T47D (cell line): ENCODE data around the gene MGAT4A.

ENCODE experiments used
- DNase-seq, 2 experiments: peaks; one replicate each; pipeline versions ENCODE4 v3.0.0 to v3.0.0-alpha.2; 2011 to 2012; ENCODE audit warnings: low read depth in 1 of 2, low spot score in 1 of 2
- JUND ChIP-seq: IDR thresholded peaks from 2 replicates; pipeline ENCODE4 v1.6.1; 2012; ENCODE audit warnings: low read depth
- in situ Hi-C: cut with HindIII; loops from 2 replicates; pipeline ENCODE4 v1.10.0; 2016; ENCODE audit warnings: low sequenced_read_pairs, low pct_unique_long_range_greater_than_20kb

The MGAT4A gene

GRCh38 chr2:98702127-98702802, 28.7 kb downstream of the MGAT4A start:
- in situ Hi-C loops: no loop called here
- DNase-seq: no peak
- no peak for TF ChIP-seq JUND

DNA sequence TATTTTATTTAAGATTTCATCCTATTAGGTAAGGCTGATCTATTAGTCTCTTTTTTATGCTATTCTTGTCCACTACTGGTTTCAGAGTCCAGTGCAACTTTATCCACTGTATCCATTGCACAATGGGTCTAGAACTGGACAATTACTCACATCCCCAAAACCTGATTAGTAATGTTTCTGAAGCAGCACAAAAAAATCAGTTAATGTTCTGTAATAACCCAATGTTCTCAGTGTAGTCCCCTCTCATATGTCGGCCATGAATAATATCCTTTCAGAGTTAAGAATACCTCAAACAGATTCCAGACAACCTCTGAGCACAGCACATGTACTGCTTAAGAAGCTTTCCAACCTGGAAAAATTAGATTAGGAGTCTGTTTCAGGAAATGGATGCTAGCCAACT, 29.7 kb downstream of the MGAT4A start:
- no peak for TF ChIP-seq JUND
- DNase-seq: no peak
- in situ Hi-C loops: no loop called here

DNA sequence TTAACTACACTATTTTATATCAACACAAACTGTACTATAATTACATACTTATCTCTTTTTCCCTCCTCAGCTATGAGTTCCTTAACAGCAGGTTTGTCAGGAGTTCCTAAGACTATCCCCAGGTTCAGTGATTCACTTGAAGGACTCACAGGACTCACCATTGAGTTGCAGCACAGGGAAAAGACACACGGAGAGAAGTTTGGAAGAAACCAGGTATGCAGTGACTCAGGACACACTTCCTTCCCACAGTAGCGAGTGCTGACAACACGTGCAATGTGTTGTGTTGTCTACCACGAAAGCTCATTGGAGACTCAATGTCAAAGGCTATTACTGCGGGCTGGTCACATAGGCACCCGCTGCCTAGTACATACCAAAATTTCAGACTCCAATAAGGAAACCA, 32.0 kb downstream of the MGAT4A start:
- in situ Hi-C loops: no loop called here
- no peak for DNase-seq
- TF ChIP-seq JUND: no peak

DNA sequence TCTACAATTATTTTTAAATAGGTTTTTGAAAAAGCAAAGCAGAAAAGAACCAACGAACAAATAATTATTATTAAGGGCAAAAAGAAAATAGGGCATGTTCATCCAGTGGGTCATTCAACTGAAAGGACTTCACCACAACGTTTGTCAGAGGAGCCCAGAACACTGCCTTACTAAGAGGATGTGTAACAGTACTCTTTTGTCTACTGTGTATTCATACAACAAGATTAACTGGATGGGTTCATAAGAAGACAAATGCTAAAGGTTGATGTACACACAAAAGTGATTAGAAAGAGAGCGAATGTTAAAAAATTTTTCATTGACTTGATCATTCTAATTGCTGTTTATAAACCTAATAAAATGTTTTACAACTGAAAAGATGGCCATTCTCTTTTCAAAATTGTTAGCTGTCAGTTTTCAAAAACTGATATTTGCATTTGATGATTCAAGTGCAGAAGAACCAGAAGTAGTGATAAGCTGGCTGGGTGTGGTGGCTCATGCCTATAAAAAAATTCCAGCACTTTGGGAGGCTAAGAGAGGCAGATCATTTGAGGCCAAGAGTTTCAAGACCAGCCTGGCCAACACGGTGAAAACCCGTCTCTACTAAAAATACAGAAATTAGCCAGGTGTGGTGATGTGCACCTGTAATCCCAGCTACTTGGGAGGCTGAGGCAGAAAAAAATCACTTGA, 33.1 kb downstream of the MGAT4A start:
- no peak for TF ChIP-seq JUND
- DNase-seq: no peak
- in situ Hi-C loops: no loop called here

DNA sequence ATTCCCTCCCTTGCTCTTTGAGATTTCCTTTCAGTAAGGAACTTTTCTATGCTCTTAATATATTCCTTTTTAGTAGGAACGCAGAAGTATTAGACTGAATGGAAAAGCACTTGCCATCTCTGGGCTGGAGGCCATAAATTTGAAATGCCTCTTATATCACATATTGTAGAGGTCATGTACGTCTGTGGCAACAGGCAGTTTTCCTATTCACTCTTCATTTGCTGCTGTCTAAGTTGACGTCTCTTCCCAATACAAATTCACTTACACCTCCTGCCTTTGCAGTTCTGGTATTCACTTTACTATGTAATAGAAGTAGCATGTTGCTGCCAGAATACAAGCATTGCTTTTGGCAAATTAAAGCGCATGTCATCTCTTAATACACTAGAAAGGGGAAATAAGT, 34.7 kb downstream of the MGAT4A start:
- TF ChIP-seq JUND: no peak
- in situ Hi-C loops: no loop called here
- no peak for DNase-seq

GRCh38 chr2:98695255-98695654, 35.7 kb downstream of the MGAT4A start:
- no peak for DNase-seq
- in situ Hi-C loops: no loop called here
- no peak for TF ChIP-seq JUND

DNA sequence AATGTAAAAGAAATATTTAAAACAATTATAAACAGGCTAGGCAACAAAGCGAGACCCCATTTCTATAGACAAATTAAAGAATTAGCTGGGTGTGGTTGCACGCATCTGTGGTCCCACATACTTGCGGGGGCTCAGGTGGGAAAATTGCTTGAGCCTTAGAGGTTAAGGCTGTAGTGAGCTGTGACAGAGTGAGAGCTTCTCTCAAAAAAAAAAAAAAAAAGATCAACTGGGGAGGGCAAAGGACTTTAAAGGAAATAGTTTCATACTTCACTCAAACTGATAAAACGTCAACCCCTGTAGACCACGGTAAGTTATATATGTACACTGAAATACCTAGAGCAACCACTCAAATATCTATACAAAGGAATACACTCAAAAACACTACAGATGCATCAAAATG, 37.5 kb downstream of the MGAT4A start:
- TF ChIP-seq JUND: no peak
- in situ Hi-C loops: no loop called here
- DNase-seq: no peak

DNA sequence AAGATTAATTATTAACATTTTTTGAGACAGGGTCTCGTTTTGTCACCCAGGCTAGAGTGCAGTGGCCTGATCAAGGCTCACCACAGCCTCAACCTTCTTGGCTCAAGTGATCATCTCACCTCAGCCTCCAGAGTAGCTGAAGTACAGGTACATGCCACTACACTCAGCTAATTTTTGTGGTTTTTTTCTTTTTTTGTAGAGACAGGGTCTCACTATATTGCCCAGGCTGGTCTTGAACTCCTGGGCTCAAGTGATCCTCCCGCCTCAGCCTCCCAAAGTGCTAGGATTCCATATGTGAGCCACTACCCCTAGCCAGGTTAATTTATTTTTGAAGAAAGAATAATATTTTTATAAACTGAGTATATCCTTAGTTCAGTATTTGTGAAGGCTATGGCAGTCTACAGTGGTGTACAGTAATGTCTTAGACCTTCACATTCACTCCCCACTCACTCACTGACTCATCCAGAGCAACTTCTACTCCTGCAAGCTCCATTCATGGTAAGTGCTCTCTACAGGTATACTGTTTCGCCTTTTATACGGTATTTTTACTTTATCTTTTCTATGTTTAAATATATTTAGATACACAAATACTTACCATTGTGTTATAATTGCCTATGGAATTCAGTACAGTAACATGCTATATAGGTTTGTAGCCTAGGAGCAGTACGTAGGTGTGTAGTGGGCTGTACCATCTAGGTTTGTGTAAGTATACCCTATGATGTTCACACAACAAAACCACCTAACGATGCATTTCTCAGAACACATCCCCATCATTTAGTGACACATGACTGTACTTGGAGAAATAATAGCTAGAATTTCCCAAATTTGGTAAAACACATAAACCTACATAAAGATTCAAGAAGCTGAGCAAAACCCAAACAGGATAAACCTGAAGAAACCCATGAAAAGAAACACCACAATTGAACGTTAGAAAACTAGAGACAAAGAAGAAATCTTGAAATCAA, 38.6 kb downstream of the MGAT4A start:
- in situ Hi-C loops: no loop called here
- TF ChIP-seq JUND: no peak
- DNase-seq: no peak

DNA sequence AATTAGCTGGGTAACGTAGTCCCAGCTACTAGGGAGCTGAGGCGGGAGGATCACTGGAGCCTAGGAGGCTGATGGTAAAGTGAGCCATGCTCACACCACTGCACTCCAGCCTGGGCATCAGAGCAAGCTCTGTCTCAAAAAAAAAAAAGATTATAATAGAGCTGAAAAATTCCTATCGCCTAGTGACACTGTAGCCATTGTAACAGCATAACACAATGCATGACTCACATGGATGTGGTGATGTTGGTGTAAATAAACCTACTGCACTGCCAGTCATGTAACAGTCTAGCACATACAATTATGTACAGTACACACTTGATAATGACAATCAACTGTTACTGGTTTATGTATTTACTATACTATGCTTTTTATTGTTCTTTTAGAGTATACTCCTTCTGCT, 39.6 kb downstream of the MGAT4A start:
- in situ Hi-C loops: no loop called here
- DNase-seq: no peak
- no peak for TF ChIP-seq JUND

- in situ Hi-C loops: no loop called here
- DNase-seq: no peak
- TF ChIP-seq JUND: no peak
These were observed 44.7 kb downstream of the MGAT4A start for GRCh38 chr2:98685930-98686887.

DNA sequence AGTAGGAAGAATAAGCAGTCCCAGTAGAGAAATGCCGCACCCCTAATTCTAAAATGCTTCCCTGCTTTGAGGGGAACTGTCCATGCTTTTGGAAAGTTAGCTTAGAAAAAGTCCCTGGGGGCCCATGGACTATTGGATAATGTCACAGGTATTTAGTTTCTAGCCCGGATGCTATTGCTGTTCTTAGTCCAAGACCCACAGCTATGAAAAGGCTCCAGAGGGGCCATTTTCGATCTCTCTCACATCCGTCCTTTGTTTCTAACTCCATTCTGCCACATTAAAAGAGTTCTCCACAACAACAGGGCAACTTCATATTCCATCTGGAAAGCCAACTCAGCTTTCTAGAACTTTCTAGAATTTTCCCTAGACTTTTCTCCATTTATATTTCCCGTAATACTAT, 47.2 kb downstream of the MGAT4A start:
- DNase-seq: no peak
- in situ Hi-C loops: no loop called here
- no peak for TF ChIP-seq JUND

GRCh38 chr2:98676742-98677141, 54.2 kb downstream of the MGAT4A start:
- in situ Hi-C loops: no loop called here
- TF ChIP-seq JUND: no peak
- DNase-seq: no peak
